SIG-M5 treated with dmso at 0.1 percent for 504 hours (cell line): ENCODE data around the gene KLHL21.
A peak's percentile ranks its signal among the peaks of the same experiment; 100 is the strongest.
"Not testable (repeated sequence)": the region's sequence is repeated elsewhere in the genome, so short reads cannot be mapped to it uniquely, and the experiment has no call there.

Experiments used
- DNase-seq: peaks from one replicate; lab custom pipeline; 2025; ENCODE audit not compliant: unreplicated experiment; lab: John Stamatoyannopoulos, UW

KLHL21 gene

DNA sequence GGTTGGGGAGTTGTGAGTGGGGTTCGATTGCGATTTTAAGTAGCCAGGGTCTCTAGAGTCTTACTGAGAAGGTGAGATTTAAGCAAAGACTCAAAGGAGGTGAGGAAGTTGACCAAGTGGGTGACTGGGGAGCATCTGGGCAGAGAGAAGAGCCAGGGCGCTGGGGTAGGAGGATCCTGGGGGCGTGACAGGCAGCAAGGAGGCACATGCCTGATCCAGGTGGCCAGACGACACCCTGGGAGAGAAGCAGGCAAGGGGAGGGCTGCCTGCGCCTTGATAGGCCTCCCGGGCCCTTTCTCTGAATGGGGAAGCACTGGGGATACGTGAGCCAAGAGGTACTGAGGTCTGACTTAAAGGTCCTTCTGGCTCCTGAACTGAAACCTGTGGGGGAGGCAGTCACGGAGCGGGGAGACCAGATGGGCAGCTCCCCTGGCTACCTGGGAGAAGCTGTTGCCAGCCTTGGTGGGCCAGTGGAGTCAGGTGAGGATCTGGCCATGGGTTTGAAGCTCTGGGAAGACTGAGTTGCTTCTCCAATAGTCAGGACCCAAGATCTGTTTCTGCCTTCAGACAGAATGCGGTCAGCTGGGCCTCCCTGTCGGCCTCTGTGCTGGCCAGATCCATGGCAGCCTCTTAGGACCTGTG lies 17.5 kb downstream of the KLHL21 start:
- no peak for DNase-seq

DNA sequence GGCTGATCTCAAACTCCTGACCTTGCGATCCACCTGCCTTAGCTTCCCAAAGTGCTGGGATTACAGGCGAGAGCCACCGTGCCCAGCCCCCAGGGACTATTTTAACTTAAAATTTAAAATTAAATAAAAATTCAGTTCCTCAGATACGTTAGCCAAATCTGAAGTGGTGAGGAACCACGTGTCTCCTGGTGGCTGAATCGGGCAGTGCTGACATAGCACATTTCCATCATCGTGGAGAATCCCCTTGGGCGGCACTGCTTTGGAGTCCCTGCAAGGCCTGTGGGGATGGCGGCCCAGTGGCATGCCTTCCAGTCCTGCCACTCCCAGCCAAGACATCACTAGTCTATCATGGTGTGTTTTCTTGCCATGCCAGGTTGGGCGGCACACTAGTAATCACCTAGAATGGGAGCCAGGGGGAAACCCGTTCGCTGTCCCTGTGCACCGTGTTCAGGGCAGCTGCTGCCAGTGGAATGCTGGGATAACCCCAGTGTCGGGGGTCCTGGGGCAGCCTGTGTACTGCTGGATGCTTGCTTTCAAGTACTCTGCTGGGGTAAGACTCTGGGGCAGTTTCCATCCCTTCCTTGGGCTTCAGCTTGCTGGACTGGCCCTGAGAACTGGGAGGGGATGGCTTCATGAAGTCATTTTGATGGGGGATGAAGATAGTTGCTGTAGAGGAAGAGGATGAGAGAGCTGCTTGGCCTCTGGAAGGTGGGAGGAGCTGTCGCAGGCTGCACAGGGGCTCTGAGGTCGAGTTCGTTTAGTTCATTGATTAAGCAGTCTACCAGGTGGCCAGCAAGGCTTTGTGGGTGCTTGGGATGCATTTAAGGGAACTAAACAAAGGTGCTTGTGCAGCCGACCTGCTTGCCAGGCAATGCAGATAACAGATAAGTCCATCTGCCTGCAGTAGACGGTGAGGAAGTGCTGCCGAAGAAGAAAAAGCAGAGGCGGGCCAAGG lies 18.3 kb downstream of the KLHL21 start:
- no peak for DNase-seq

DNA sequence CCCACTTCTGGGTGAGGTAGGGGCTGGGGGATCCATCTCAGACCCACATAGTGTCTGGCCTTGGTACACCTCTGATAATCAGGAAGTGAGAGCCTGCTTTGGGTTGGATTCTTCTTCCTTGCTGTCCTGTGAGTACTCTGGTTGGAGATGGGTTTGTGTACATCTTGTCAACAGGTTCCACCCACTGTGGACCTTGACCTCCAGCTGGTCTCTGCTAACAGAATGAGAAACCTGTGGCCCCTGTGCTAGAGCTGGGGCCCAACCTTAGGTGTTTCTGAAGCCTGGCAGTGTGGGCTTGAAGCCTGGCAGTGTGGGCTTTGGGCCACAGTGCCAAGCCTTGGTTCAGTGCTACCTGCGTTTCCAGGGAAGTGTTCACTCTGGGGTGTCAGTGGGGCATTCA lies 20.3 kb downstream of the KLHL21 start:
- DNase-seq, result peak; percentile 20

DNA sequence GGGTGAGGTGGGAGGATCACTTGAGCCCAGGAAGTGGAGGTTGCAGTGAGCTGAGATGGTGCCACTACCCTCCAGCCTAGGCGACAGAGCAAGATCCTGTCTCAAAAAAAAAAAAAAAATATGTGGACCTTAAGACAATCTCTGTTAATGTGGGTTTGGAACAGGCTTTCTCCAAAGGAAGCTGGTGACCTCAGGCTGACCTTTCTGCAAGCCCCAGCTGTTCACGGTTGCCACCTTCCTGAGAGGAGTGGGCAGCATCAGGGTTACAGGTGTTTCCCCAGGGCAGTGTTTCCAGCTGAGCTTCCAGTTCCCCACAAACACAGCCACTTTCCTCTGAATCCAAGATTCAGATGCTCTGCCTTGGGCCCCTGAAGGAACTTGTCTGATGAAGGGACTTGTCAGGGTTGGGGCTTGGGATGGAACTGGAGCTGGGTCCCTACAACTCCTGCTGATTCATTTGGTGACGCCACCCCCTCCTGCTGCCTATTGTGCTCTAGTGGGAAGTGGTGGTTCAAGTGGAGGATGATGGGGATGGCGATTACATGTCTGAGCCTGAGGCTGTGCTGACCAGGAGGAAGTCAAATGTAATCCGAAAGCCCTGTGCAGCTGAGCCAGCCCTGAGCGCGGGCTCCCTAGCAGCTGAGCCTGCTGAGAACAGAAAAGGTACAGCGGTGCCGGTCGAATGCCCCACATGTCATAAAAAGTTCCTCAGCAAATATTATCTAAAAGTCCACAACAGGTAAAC lies 20.9 kb downstream of the KLHL21 start:
- peak; percentile 81 for DNase-seq

DNA sequence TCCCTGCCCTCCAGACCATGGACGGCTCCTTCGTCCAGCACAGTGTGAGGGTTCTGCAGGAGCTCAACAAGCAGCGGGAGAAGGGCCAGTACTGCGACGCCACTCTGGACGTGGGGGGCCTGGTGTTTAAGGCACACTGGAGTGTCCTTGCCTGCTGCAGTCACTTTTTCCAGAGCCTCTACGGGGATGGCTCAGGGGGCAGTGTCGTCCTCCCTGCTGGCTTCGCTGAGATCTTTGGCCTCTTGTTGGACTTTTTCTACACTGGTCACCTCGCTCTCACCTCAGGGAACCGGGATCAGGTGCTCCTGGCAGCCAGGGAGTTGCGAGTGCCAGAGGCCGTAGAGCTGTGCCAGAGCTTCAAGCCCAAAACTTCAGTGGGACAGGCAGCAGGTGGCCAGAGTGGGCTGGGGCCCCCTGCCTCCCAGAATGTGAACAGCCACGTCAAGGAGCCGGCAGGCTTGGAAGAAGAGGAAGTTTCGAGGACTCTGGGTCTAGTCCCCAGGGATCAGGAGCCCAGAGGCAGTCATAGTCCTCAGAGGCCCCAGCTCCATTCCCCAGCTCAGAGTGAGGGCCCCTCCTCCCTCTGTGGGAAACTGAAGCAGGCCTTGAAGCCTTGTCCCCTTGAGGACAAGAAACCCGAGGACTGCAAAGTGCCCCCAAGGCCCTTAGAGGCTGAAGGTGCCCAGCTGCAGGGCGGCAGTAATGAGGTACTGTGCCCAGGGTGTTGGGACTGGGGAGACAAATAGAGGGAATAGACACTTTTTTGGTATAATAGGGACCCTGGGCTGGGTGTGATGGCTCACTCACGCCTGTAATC lies 21.9 kb downstream of the KLHL21 start:
- DNase-seq, result peak; percentile 51

DNA sequence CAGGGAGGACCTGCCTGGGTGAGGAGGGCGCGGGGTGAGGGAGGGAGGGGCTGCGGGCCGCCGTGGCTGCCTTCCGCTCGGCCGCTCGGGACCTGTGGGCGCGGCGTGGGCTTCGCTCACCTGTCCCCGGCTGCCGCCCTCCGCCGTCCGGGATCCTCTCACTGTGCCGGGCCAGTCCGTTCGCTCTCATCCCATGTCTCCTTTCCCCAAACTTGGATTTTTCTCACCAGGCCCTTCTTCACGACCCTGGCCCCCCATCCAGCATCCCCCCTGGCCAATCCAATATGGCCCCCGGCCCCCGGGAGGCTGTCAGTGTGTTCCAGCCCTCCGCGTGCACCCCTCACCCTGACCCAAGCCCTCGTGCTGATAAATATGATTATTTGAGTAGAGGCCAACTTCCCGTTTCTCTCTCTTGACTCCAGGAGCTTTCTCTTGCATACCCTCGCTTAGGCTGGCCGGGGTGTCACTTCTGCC lies 22.5 kb downstream of the KLHL21 start:
- DNase-seq, result peak; percentile 47

DNA sequence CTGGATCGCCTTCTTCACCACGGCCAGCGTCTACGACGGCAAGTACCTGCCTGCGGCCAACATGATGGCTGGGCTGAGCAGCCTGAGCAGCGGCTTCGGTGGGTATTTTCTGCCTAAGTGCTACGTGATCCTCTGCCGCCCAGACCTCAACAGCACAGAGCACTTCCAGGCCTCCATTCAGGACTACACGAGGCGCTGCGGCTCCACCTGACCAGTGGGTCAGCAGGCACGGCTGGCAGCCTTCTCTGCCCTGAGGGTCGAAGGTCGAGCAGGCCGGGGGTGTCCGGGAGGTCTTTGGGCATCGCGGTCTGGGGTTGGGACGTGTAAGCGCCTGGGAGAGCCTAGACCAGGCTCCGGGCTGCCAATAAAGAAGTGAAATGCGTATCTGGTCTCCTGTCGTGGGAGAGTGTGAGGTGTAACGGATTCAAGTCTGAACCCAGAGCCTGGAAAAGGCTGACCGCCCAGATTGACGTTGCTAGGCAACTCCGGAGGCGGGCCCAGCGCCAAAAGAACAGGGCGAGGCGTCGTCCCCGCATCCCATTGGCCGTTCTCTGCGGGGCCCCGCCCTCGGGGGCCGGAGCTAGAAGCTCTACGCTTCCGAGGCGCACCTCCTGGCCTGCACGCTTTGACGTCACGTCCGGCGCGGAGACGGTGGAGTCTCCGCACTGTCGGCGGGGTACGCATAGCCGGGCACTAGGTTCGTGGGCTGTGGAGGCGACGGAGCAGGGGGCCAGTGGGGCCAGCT lies 23.1 kb downstream of the KLHL21 start, which contains the start of gene ZBTB48:
Gene ZBTB48, plus strand, starts transcription at position 621 of the 745 bp plus-strand sequence. CDS start 616 bp downstream, outside the sequence.
- peak; percentile 92 for DNase-seq

DNA sequence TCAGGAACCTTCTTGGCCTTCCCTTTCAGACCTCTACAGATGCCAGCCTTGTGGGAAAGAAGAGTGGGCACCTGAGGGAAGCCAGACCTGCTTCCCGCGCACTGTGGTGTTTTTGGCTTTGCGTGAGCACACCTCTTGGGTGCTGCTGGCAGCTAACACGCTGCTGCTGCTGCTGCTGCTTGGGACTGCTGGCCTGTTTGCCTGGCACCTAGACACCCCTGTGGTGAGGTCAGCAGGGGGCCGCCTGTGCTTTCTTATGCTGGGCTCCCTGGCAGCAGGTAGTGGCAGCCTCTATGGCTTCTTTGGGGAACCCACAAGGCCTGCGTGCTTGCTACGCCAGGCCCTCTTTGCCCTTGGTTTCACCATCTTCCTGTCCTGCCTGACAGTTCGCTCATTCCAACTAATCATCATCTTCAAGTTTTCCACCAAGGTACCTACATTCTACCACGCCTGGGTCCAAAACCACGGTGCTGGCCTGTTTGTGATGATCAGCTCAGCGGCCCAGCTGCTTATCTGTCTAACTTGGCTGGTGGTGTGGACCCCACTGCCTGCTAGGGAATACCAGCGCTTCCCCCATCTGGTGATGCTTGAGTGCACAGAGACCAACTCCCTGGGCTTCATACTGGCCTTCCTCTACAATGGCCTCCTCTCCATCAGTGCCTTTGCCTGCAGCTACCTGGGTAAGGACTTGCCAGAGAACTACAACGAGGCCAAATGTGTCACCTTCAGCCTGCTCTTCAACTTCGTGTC lies 23.9 kb downstream of the KLHL21 start:
- no peak for DNase-seq

DNA sequence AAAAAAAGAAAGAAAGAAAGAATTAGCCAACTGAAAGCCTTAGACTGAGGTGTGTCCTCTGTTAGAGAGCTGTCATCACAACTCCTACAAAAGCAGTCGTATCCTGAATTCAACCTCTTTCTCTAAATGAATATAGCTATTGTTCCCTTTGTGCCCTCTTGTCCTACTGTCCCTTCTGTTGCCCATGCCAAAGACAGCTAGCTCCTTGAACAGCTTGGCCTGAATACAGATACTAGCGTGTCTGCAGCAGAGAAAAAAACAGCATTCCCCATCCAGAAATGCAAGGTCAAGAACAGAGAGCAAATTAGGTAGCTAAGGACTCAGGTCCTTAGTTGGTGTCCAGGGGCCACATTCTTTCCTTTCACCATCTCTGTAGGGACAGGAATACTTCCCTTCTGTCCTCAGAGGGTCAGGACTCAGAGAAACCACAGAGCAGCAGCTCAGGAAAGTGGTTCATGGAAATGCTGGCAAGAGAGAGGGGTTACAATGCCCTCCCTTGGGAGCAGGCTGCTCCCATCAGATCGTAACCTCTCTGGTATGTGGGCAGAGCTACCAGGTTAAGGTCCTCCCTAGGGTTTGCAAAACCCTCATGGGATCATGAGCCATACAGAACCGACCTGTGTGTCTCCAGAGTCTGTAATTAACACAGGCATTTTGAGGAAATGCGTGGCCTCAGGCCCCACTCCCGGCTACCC lies 24.7 kb downstream of the KLHL21 start:
- no peak for DNase-seq

DNA sequence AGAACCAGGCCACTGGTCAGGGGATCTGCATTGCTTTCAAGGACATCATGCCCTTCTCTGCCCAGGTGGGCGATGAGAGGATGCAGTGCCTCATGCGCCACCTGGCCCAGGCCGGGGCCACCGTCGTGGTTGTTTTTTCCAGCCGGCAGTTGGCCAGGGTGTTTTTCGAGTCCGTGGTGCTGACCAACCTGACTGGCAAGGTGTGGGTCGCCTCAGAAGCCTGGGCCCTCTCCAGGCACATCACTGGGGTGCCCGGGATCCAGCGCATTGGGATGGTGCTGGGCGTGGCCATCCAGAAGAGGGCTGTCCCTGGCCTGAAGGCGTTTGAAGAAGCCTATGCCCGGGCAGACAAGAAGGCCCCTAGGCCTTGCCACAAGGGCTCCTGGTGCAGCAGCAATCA lies 27.9 kb downstream of the KLHL21 start:
- DNase-seq, result no peak

DNA sequence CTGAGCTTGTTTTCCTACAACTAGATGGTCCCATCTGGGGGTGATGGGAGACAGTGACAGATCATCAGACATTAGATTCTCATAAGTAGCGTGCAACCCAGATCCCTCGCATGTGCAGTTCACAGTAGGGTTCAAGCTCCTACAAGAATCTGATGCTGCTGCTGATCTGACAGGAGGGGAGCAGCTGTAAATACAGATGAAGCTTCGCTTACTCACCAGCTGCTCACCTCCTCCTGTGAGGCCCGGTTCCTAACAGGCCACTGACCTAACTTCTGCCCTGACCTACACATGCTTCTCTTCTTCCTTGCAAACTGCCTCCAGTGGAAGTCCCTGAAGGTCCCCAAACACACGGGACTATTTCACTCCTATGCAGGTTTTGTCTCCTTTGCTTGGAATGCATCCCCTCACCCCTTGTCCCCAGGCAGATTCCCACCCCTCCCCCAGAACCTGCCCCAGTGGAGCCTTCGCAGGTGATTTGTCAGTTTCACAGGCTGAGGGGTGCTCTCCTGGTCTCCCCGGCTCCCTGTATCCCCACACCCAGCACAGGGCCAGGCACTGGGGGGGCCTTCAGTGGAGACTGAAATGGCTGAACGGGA lies 28.5 kb downstream of the KLHL21 start:
- DNase-seq, result no peak

DNA sequence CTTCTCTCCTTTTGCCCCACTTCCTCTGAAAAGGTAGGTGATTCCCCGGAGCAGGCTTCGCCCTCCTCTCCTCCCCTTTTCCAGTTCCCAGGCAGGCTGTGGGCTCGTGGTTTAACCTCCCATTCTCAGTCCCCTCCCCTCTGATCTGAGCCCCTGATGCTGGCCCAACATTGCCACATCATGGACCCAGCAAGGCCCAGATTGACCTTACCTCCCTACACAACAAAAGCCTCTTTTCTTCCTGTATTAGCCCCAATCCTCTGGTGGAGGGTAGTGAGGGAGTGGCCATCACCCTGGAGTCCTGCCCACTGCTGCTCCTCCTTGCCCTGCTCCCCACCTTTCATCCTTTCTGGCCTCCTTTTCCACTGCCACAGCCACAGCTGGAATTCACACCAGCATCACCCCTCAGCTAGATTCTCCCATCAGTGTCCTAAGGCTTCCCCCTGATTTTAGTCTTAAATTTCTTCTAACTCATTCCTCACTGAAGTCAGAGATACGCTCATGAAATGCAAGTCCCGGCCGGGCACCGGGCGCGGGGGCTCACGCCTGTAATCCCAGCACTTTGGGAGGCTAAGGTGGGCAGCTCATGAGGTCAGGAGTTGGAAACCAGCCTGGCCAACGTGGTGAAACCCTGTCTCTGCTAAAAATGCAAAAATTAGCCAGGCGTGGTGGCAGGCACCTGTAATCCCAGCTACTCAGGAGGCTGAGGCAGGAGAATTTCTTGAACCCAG lies 29.9 kb downstream of the KLHL21 start:
- no peak for DNase-seq

DNA sequence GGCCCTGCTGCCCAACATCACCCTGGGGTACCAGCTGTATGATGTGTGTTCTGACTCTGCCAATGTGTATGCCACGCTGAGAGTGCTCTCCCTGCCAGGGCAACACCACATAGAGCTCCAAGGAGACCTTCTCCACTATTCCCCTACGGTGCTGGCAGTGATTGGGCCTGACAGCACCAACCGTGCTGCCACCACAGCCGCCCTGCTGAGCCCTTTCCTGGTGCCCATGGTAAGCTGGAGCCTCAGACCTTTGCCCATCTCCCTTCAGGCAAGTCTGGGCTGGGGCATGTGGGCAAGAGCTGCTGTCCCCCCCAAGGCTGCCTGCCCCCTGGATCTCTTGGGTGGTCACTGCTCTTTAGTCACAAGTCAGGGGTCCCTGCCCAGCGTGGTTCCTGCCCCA lies 31.7 kb downstream of the KLHL21 start:
- no peak for DNase-seq

DNA sequence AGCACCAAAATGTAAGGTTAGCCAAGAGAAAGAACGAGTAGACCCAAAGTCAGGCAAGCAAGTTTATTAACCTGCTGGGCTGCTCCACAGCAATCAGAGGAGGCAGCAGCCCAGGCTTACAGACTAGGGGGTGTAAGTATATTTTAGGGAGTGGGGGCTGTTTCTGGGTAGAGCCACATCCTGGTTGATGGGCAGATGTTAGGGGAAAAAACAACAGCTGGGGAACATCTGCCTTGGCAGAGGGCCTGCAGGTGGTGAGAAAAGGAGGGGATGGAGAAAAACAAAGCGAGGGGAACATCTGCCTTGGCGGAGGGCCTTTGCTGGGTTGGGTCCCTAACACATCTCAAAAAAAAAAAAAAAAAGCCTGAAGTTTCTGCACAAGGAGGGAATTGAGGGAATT lies 32.6 kb downstream of the KLHL21 start:
- no peak for DNase-seq

DNA sequence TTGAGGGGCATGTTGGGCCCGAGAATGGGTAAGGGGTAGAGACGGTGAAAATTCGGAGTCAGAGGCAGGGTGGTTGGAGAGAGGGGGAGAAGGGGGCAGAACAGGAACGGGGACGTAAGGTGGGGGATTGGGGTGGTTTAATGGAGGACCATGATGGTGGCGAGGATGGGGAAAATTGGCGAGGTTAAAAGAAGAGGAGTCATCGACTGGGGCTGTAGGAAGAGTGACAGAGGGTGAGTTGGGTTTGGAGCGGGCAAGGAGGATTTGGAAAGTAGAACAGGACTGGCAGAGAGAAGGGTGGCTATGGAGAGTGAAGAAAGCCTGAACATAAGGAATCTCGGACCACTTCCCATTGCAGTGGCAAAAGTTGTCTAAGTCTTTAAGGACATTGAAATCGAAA lies 33.6 kb downstream of the KLHL21 start:
- DNase-seq, result no peak

DNA sequence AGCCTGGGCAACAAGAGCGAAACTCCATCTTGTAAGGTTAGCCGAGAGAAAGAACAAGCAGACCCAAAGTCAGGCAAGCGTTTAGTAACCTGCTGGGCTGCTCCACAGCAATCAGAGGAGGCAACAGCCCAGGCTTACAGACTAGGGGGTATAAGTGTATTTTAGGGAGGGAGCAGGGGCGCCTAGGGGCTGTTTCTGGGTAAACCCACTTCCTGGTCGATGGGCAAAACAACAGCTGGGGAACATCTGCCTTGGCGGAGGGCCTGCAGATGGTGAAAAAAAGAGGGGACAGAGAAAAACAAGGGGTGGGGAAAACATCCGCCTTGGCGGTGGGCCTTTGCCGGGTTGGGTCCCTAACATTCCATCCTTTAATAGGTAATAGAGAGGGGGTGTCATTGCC lies 42.4 kb downstream of the KLHL21 start:
- no peak for DNase-seq

DNA sequence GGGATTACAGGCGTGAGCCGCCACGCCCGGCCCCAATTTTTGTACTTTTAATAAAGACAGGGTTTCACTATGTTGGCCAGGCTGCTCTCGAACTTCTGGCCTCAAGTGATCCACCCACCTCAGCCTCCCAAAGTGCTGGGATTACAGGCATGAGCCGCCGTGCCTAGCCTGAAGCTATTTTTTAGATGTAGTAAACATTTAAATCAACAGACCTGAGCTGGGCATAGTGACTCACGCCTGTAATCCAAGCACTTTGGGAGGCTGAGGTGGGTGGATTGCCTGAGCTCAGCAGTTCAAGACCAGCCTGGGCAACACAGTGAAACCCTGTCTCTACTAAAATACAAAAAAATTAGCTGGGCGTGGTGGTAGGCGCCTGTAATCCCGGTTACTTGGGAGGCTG lies 43.5 kb downstream of the KLHL21 start:
- DNase-seq, result not testable (repeated sequence)

DNA sequence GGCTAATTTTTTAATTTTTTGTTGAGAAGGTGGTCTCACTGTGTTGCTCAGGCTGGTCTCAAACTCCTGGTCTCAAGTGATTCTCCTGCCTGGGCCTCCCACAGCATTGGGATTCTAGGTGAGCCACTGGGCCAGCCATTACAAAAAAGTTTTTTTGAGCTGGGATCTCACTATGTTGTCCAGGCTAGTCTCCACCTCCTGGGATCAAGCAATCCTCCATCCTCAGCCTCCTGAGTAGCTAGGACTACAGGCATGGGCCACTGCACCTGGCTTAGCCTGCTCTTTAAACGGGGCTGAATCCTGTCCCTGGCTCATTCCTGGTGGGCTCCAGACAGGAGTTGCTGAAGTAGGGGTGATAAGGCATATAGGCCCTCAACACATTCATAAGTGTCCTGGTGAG lies 45.1 kb downstream of the KLHL21 start:
- DNase-seq, result no peak
